Posterior vena cava (tissue), 2 donors: ENCODE data around the gene NDUFAF3. TPM values are rescaled to one million over a fixed set of nuclear protein-coding genes. Genes with fewer than 3 reads are reported as not detected.

Experiments used
- DNase-seq: peaks from one replicate; pipeline ENCODE4 v3.0.0-alpha.2; 2020; ENCODE audit warnings: low spot score
- intact Hi-C, 2 donors: fragments of 100-400 bp; cut with DNase I; formaldehyde crosslinking; loops; one replicate each; pipeline versions ENCODE4 v1.14.1 to v1.14.2; 2022 to 2023
- microRNA-seq, 2 donors: library from miRNA; unstranded; fragments of <30 nt; microRNA quantifications; one replicate each; pipeline ENCODE4 v1.2.0, GENCODE V29; 2020 to 2021; ENCODE audit warnings: borderline microRNAs expressed in 2 of 2
- total RNA-seq, 2 donors: library from RNA; stranded (reverse); fragmentation: NEBNext Ultra II Directional; extraction: Animal tissue kit (Norgen Biotek cat#: 25700); gene quantifications; one replicate each; pipeline ENCODE4 v1.2.1, GENCODE V29; 2021
- donor health status: DM: yes; HTN: yes; CAD: no.
- donor health status: DM: yes; HTN: yes; CAD: no.

Gene NDUFAF3
- total RNA-seq, 2 donors from 2014 or later, result 57.8 to 62.0 TPM

GRCh38 chr3:49028673-49029562 is 7.0 kb downstream of the NDUFAF3 start, which contains the start of gene IMPDH2:
Gene IMPDH2, minus strand, starts transcription at chr3:49029398. Its CDS starts 48 bp downstream, at chr3:49029350.
- DNase-seq, result peak; percentile 98

GRCh38 chr3:49029563-49029884 is 7.6 kb downstream of the NDUFAF3 start:
- intact Hi-C loops, result no loop called here

More at GRCh38 chr3:49028673-49029562, 7.0 kb downstream of the NDUFAF3 start, which contains the start of gene IMPDH2:
- intact Hi-C loops, result no loop called here

GRCh38 chr3:49030321-49030720 is 8.4 kb downstream of the NDUFAF3 start:
- intact Hi-C loops, result no loop called here
- no peak for DNase-seq

More at GRCh38 chr3:49029563-49029884, 7.6 kb downstream of the NDUFAF3 start:
- no peak for DNase-seq

GRCh38 chr3:49032646-49033304 is 10.9 kb downstream of the NDUFAF3 start:
- intact Hi-C loops, result no loop called here
- no peak for DNase-seq

- intact Hi-C loops, result no loop called here
- no peak for DNase-seq
Measured at GRCh38 chr3:49034650-49035049, 12.7 kb downstream of the NDUFAF3 start.

GRCh38 chr3:49035281-49035680 is 13.4 kb downstream of the NDUFAF3 start:
- intact Hi-C loops, result no loop called here
- DNase-seq, result no peak

- intact Hi-C loops, result no loop called here
- DNase-seq, result no peak
Measured at GRCh38 chr3:49053543-49053942, 31.6 kb downstream of the NDUFAF3 start.

- intact Hi-C loops, result no loop called here
Measured at GRCh38 chr3:49054344-49054862, 32.5 kb downstream of the NDUFAF3 start.

GRCh38 chr3:49057268-49057667 is 35.3 kb downstream of the NDUFAF3 start:
- no peak for DNase-seq
- intact Hi-C loops, result no loop called here

More at GRCh38 chr3:49054344-49054862, 32.5 kb downstream of the NDUFAF3 start:
- DNase-seq, result no peak

- no peak for DNase-seq
- intact Hi-C loops, result no loop called here
Measured at GRCh38 chr3:49058011-49058410, 36.1 kb downstream of the NDUFAF3 start.

Small RNA genes lying within 50 kb of the gene (microRNA-seq; reads per million reads assigned to microRNA genes)
- 6,746 to 8,950 reads per million in 2 donors for gene MIR191
- 902 to 926 reads per million in 2 donors for gene MIR425

Other genes with a start within 250 kb of the NDUFAF3 start
- 10 to 100 TPM; 49.6 to 69.6 TPM for gene PRKAR2A, start 174.2 kb upstream of the NDUFAF3 start, total RNA-seq
- 10 to 100 TPM; 10.8 to 19.5 TPM for gene SLC25A20, start 123.2 kb upstream of the NDUFAF3 start, total RNA-seq
- gene ARIH2, start 103.3 kb upstream of the NDUFAF3 start, total RNA-seq, result 10 to 100 TPM; 59.2 to 84.6 TPM
- 10 to 100 TPM; 16.4 to 26.1 TPM for gene P4HTM, start 31.9 kb upstream of the NDUFAF3 start, total RNA-seq
- 10 to 100 TPM; 72.9 to 95.5 TPM for gene WDR6, start 14.7 kb upstream of the NDUFAF3 start, total RNA-seq
- 10 to 100 TPM in 1 of 2 donors, 1 to 10 TPM in 1; 9.8 to 12.1 TPM for gene DALRD3, start 3.5 kb upstream of the NDUFAF3 start, total RNA-seq
- 100 to 1,000 TPM in 1 of 2 donors, 10 to 100 TPM in 1; 96.4 to 112 TPM for gene IMPDH2, start 7.3 kb downstream of the NDUFAF3 start, total RNA-seq
- 10 to 100 TPM; 73.4 to 93.2 TPM for gene QRICH1, start 72.0 kb downstream of the NDUFAF3 start, total RNA-seq
- gene QARS1, start 82.6 kb downstream of the NDUFAF3 start, total RNA-seq, result 100 to 1,000 TPM in 1 of 2 donors, 10 to 100 TPM in 1; 99.2 to 137 TPM
- 10 to 100 TPM; 34.1 to 40.4 TPM for gene USP19, start 98.7 kb downstream of the NDUFAF3 start, total RNA-seq
- 100 to 1,000 TPM; 299 to 503 TPM for gene LAMB2, start 110.9 kb downstream of the NDUFAF3 start, total RNA-seq
- 10 to 100 TPM; 14.1 to 14.3 TPM for gene CCDC71, start 144.2 kb downstream of the NDUFAF3 start, total RNA-seq
- gene KLHDC8B, start 149.5 kb downstream of the NDUFAF3 start, total RNA-seq, result 10 to 100 TPM; 29.8 to 31.9 TPM